Gastroesophageal sphincter (tissue), 4 donors: Measurements from ENCODE around the gene AP3S1. TPM values are rescaled to one million over a fixed set of nuclear protein-coding genes. Genes with fewer than 3 reads are reported as not detected.

ENCODE experiments used
- ATAC-seq: fragments of 150-250 bp; one replicate; pipeline ENCODE4 v1.9.1; 2016; ENCODE audit warnings: mild to moderate bottlenecking, moderate library complexity
- H3K27ac ChIP-seq, 4 donors: fragments of 200-600 bp; sonication (generic) in 3 of 4; 1 replicate in 3 of 4; 2 replicates in 1 of 4; pipeline ENCODE4 v1.5.1; 2016 to 2019
- H3K27me3 ChIP-seq: fragments of 200-600 bp; sonication (generic); one replicate; pipeline ENCODE4 v1.5.1; 2019
- H3K36me3 ChIP-seq, 2 donors: fragments of 200-600 bp; sonication (generic); one replicate each; pipeline ENCODE4 v1.5.1; 2019; ENCODE audit warnings: control low read depth in 1 of 2
- H3K4me1 ChIP-seq, 3 donors: fragments of 200-600 bp; sonication (generic); 1 replicate in 2 of 3; 2 replicates in 1 of 3; pipeline ENCODE4 v1.5.1; 2016 to 2019; ENCODE audit warnings: control low read depth in 2 of 3
- H3K4me3 ChIP-seq, 2 donors: fragments of 200-600 bp; sonication (generic); one replicate each; pipeline ENCODE4 v1.5.1; 2019; ENCODE audit warnings: mild to moderate bottlenecking in 1 of 2, moderate library complexity in 1 of 2
- H3K9me3 ChIP-seq, 3 donors: fragments of 200-600 bp; sonication (generic); one replicate each; pipeline ENCODE4 v1.5.1; 2017 to 2019; ENCODE audit warnings: control low read depth in 2 of 3
- EP300 ChIP-seq: sonication (generic); formaldehyde crosslinking; IDR thresholded peaks from one replicate; pipeline ENCODE4 v1.6.1; 2017; ENCODE audit warnings: antibody characterized with exemption, mild to moderate bottlenecking
- POLR2A ChIP-seq, 2 donors: fragments of 450-650 bp; IDR thresholded peaks; one replicate each; pipeline ENCODE4 v1.6.1; 2017; ENCODE audit warnings: antibody characterized with exemption in 2 of 2, mild to moderate bottlenecking in 2 of 2, moderate library complexity in 1 of 2
- POLR2AphosphoS5 ChIP-seq: sonication (generic); formaldehyde crosslinking; IDR thresholded peaks from one replicate; pipeline ENCODE4 v1.6.1; 2017; ENCODE audit warnings: antibody characterized with exemption
- WGBS, 2 donors: methylation state at CpG; one replicate each; pipeline ENCODE4 v1.1.5; 2018; ENCODE audit warnings: low coverage in 1 of 2; 5-methylcytosine and 5-hydroxymethylcytosine counted together
- total RNA-seq, 4 donors: library from RNA; depleted of rRNA; stranded (reverse); fragments of >200 nt; gene quantifications; one replicate each; pipeline ENCODE4 v1.1.0, GENCODE V29; 2016
- TF ChIP-seq, protein P1 (sequence below), 4 experiments: fragments of 200-600 bp in 2 of 4; fragments of 450-650 bp in 2 of 4; sonication (generic) in 1 of 4; IDR thresholded peaks; one replicate each; pipeline ENCODE4 v1.5.1; 2017 to 2019; ENCODE audit warnings: antibody characterized with exemption in 4 of 4, mild to moderate bottlenecking in 2 of 4, moderate library complexity in 2 of 4

The AP3S1 gene
- total RNA-seq, 4 donors from 2014 or later: 62.1 to 200 (median 99.5) TPM

DNA sequence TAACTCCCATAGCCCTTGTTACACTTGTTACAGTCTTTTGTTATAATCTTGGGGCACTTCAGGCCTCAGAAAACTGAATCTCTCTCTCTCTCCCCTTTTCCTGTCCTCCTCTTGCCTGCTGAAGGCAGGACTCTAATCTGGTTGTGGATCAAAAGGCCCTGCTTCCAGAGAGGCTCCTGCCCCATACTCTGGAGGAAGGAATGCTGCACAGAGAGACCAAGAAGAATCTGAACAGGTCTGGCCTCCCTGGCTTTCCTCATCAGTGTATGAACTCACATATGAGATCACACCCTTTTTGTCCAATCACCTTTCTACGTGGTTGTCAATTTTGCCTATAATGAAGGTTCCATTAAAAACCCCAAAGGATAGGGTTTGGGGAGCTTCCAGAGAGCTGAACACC lies 94.3 kb downstream of the AP3S1 start:
- 86% methylated on average over 1 of the region's 1 CpG; no CpG with 5 or more reads in 1 of the 2 donors for WGBS, 2 donors
- no peaks in the 10 kb centered on the region for H3K4me1 ChIP-seq
- no peak overlapping the region for H3K27ac ChIP-seq
- H3K9me3 ChIP-seq: no peaks in the 10 kb centered on the region
- TF ChIP-seq EP300 (no peak), POLR2A (IDR thresholded peaks at IDR 0.05) (no peak), POLR2AphosphoS5 (no peak)
- TF ChIP-seq, protein P1, sequence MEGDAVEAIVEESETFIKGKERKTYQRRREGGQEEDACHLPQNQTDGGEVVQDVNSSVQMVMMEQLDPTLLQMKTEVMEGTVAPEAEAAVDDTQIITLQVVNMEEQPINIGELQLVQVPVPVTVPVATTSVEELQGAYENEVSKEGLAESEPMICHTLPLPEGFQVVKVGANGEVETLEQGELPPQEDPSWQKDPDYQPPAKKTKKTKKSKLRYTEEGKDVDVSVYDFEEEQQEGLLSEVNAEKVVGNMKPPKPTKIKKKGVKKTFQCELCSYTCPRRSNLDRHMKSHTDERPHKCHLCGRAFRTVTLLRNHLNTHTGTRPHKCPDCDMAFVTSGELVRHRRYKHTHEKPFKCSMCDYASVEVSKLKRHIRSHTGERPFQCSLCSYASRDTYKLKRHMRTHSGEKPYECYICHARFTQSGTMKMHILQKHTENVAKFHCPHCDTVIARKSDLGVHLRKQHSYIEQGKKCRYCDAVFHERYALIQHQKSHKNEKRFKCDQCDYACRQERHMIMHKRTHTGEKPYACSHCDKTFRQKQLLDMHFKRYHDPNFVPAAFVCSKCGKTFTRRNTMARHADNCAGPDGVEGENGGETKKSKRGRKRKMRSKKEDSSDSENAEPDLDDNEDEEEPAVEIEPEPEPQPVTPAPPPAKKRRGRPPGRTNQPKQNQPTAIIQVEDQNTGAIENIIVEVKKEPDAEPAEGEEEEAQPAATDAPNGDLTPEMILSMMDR (IDR thresholded peaks at IDR 0.05): no peak
- no peaks in the 10 kb centered on the region for H3K36me3 ChIP-seq
- ATAC-seq: no peak
- no peaks in the 10 kb centered on the region for H3K27me3 ChIP-seq
- no peak overlapping the region for H3K4me3 ChIP-seq

DNA sequence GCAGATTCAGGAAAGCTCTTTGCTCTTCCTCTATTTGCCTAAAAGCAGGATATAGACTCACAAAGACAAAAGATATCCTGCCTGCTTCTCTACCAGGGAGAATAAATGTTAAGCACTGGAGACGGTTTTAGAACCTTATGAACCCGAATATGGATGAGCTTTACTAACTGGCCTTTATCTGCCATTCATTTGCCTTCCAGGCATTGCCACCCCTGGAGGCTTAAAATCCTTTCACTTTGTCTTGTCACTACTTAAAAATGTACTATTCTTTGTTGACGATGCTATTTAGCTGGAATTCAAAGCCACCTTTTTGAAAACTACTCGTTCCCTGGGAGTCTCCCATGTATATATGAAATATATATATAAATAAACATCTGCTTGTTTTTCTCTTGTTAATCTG lies 97.3 kb downstream of the AP3S1 start:
- no peaks in the 10 kb centered on the region for H3K36me3 ChIP-seq
- no peak for TF ChIP-seq POLR2AphosphoS5
- TF ChIP-seq EP300: no peak
- no peak for TF ChIP-seq POLR2A (IDR thresholded peaks at IDR 0.05)
- TF ChIP-seq, protein P1 (IDR thresholded peaks at IDR 0.05): no peak
- no peak overlapping the region for H3K27ac ChIP-seq
- 47 to 48% methylated on average over 4 of the region's 4 CpGs for WGBS, 2 donors
- H3K9me3 ChIP-seq: no peaks in the 10 kb centered on the region
- no peaks in the 10 kb centered on the region for H3K4me1 ChIP-seq
- H3K27me3 ChIP-seq: no peaks in the 10 kb centered on the region
- H3K4me3 ChIP-seq: no peak overlapping the region
- ATAC-seq: no peak

DNA sequence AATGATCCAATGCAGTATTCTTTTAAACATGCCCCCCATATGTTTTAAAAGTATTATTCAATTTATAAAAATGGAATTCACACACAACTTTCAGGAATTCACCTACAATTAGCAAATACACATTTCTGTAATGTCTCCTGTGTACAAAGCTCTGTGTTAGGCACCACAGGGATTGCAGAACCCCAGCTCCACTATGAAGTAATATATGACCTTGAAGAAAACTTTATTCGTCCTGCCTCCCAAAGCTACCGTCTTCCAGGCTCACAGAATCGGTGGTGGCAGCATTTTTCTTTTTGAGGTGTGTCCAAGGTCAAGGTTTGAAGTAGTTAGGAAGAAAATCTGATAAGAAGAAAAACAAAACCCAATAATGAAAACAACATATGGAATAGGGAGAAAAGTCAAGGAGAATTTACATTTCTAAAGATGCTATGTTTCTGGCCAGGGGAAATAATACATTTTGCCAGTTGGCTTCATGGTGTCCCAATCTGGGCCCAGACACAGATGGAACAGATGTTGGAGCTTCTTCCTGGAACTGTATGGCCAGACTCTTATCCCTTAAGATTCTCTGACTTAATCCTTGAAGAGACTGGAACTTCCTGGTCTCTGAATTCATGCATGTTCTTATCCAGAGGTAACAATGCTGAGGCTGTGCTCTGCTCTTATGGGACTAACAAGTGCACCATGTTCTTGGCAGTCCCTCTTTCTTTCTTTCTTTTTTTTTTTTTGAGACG lies 98.5 kb downstream of the AP3S1 start:
- H3K4me3 ChIP-seq: no peak overlapping the region
- H3K36me3 ChIP-seq: no peaks in the 10 kb centered on the region
- no peak overlapping the region for H3K27ac ChIP-seq
- H3K27me3 ChIP-seq: no peaks in the 10 kb centered on the region
- no peaks in the 10 kb centered on the region for H3K9me3 ChIP-seq
- peak; percentile 79 for ATAC-seq
- TF ChIP-seq EP300: no peak
- TF ChIP-seq, protein P1 (IDR thresholded peaks at IDR 0.05): no peak
- TF ChIP-seq POLR2AphosphoS5: no peak
- TF ChIP-seq POLR2A (IDR thresholded peaks at IDR 0.05): no peak
- H3K4me1 ChIP-seq: no peaks in the 10 kb centered on the region
- 75 to 84% methylated on average over 3 of the region's 4 CpGs for WGBS, 2 donors

DNA sequence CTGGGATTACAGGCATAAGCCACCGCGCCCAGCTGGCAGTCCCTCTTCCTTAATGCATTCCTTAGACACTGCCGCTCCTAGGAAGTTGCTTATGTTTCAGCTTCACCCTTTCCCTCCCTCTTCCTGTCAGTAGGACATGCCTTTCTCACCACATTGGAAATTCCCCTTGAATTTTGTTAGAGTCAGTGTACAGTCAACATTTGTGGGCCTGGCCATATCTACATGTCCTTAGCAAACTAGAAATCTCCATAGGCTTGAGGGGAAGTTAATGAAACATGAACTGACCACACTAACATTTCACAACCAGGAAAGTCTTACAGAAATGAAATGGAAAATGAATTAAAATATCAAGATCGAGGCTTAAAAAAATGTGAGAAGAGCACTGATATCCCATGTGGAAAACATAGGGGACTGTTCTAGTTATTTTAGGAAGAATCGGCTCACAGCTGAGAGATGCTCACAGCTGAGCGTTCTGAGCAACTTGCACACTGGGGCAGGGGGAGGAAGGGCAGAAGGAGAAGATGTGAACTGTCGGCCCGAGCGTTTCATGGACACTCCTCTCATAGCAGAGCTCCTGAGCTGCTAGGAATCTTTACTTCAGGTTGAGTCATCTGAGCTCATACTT lies 99.4 kb downstream of the AP3S1 start:
- Histone ChIP-seq H3K27ac (no peak overlapping the region), H3K27me3 (no peaks in the 10 kb centered on the region), H3K4me3 (no peak overlapping the region), H3K36me3 (no peaks in the 10 kb centered on the region), H3K9me3 (no peaks in the 10 kb centered on the region), H3K4me1 (no peaks in the 10 kb centered on the region)
- 80 to 83% methylated on average over 6 to 8 of the region's 9 CpGs for WGBS, 2 donors
- TF ChIP-seq POLR2A (IDR thresholded peaks at IDR 0.05) (no peak), EP300 (no peak), POLR2AphosphoS5 (no peak)
- TF ChIP-seq, protein P1 (IDR thresholded peaks at IDR 0.05): no peak
- no peak for ATAC-seq

DNA sequence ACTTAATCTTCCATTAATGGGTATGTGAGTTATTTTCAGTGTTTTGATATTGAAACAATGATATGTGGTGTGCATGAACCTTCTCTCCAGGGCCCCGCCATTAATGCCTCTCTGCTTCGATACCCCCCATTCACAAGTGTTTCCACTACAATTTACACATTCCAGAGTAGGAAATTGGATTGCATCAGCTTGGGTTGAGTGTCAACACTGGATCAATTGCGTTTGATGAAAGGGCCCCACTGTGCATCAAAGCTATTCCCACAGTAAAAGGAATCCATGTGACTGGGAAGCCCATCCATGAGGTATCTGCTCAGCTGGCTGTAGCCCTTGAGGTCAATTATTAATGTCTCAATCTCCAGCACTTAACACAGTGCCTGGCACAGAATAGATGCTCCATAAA lies 102.8 kb downstream of the AP3S1 start:
- Histone ChIP-seq H3K27me3 (no peaks in the 10 kb centered on the region), H3K4me1 (no peaks in the 10 kb centered on the region), H3K27ac (no peak overlapping the region), H3K9me3 (no peaks in the 10 kb centered on the region), H3K36me3 (no peaks in the 10 kb centered on the region), H3K4me3 (no peak overlapping the region)
- no peak for ATAC-seq
- 83 to 88% methylated on average over 2 to 3 of the region's 3 CpGs for WGBS, 2 donors
- TF ChIP-seq, protein P1 (IDR thresholded peaks at IDR 0.05): no peak
- no peak for TF ChIP-seq POLR2AphosphoS5
- no peak for TF ChIP-seq POLR2A (IDR thresholded peaks at IDR 0.05)
- no peak for TF ChIP-seq EP300
